Ishikawa (cell line): ENCODE data around the gene HCN4.

Source experiments
- CEBPB ChIP-seq: IDR thresholded peaks from 2 replicates; pipeline ENCODE4 v1.6.1; 2012
- EP300 ChIP-seq: IDR thresholded peaks from 2 replicates; pipeline ENCODE4 v1.6.1; 2012; ENCODE audit warnings: borderline replicate concordance
- FOXM1 ChIP-seq: IDR thresholded peaks from 2 replicates; pipeline ENCODE4 v1.6.1; 2012; ENCODE audit warnings: low read depth, borderline replicate concordance
- MAX ChIP-seq: IDR thresholded peaks from 2 replicates; pipeline ENCODE4 v1.6.1; 2012
- NFIC ChIP-seq: IDR thresholded peaks from 2 replicates; pipeline ENCODE4 v1.6.1; 2012
- RAD21 ChIP-seq: IDR thresholded peaks from 2 replicates; pipeline ENCODE4 v1.6.1; 2012; ENCODE audit warnings: low read depth
- TAF1 ChIP-seq: IDR thresholded peaks from 2 replicates; pipeline ENCODE4 v1.6.1; 2012; ENCODE audit warnings: low read depth, mild to moderate bottlenecking
- TCF12 ChIP-seq: IDR thresholded peaks from 2 replicates; pipeline ENCODE4 v1.6.1; 2012; ENCODE audit warnings: low read depth
- USF1 ChIP-seq: IDR thresholded peaks from 2 replicates; pipeline ENCODE4 v1.6.1; 2012

GRCh38 chr15:73364070-73364469, 4.7 kb downstream of the HCN4 start:
- TF ChIP-seq EP300 (no peak), RAD21 (no peak), FOXM1 (no peak), TAF1 (no peak), MAX (no peak), USF1 (no peak), TCF12 (no peak), NFIC (no peak), CEBPB (no peak)
